Measurements from ENCODE around the gene CPEB2.

CPEB2 gene

GRCh38 chr4:15020502-15021286, 18.4 kb downstream of the CPEB2 start:
- no peak for TF ChIP-seq POLR2A (IDR thresholded peaks at IDR 0.05; ENCODE audit: low read depth, low read length)
- FAIRE-seq (no peak), DNase-seq (ENCODE audit: insufficient read length, low spot score) (no peak)

GRCh38 chr4:15021311-15021710, 19.0 kb downstream of the CPEB2 start:
- DNase-seq (ENCODE audit: insufficient read length, low spot score) (no peak), FAIRE-seq (no peak)
- no peak for TF ChIP-seq POLR2A (IDR thresholded peaks at IDR 0.05; ENCODE audit: low read depth, low read length)

- FAIRE-seq (no peak), DNase-seq (ENCODE audit: insufficient read length, low spot score) (no peak)
- no peak for TF ChIP-seq POLR2A (IDR thresholded peaks at IDR 0.05; ENCODE audit: low read depth, low read length)
Observed at GRCh38 chr4:15021946-15022345, 19.7 kb downstream of the CPEB2 start.

GRCh38 chr4:15024386-15024785, 22.1 kb downstream of the CPEB2 start:
- FAIRE-seq (no peak), DNase-seq (ENCODE audit: insufficient read length, low spot score) (no peak)
- no peak for TF ChIP-seq POLR2A (IDR thresholded peaks at IDR 0.05; ENCODE audit: low read depth, low read length)

- TF ChIP-seq POLR2A (IDR thresholded peaks at IDR 0.05; ENCODE audit: low read depth, low read length) = no peak
- FAIRE-seq = no peak
- no peak for DNase-seq (ENCODE audit: insufficient read length, low spot score)
Observed at GRCh38 chr4:15025693-15026092, 23.4 kb downstream of the CPEB2 start.

- no peak for TF ChIP-seq POLR2A (IDR thresholded peaks at IDR 0.05; ENCODE audit: low read depth, low read length)
- DNase-seq (ENCODE audit: insufficient read length, low spot score) = no peak
- FAIRE-seq = no peak
Observed at GRCh38 chr4:15027921-15028435, 25.7 kb downstream of the CPEB2 start.

- DNase-seq (ENCODE audit: insufficient read length, low spot score) = no peak
- TF ChIP-seq POLR2A (IDR thresholded peaks at IDR 0.05; ENCODE audit: low read depth, low read length) = no peak
- no peak for FAIRE-seq
Observed at GRCh38 chr4:15031197-15031596, 28.9 kb downstream of the CPEB2 start.

- no peak for FAIRE-seq
- TF ChIP-seq POLR2A (IDR thresholded peaks at IDR 0.05; ENCODE audit: low read depth, low read length) = no peak
Observed at GRCh38 chr4:15031993-15032675, 29.9 kb downstream of the CPEB2 start.

GRCh38 chr4:15034071-15034764, 31.9 kb downstream of the CPEB2 start:
- TF ChIP-seq POLR2A (IDR thresholded peaks at IDR 0.05; ENCODE audit: low read depth, low read length) = no peak
- FAIRE-seq (no peak), DNase-seq (ENCODE audit: insufficient read length, low spot score) (no peak)

More at GRCh38 chr4:15031993-15032675, 29.9 kb downstream of the CPEB2 start:
- DNase-seq (ENCODE audit: insufficient read length, low spot score) = no peak

GRCh38 chr4:15035159-15035558, 32.9 kb downstream of the CPEB2 start:
- FAIRE-seq = no peak
- no peak for DNase-seq (ENCODE audit: insufficient read length, low spot score)
- no peak for TF ChIP-seq POLR2A (IDR thresholded peaks at IDR 0.05; ENCODE audit: low read depth, low read length)

GRCh38 chr4:15037923-15038541, 35.8 kb downstream of the CPEB2 start:
- no peak for FAIRE-seq
- no peak for DNase-seq (ENCODE audit: insufficient read length, low spot score)
- TF ChIP-seq POLR2A (IDR thresholded peaks at IDR 0.05; ENCODE audit: low read depth, low read length) = no peak

GRCh38 chr4:15040916-15041463, 38.7 kb downstream of the CPEB2 start:
- TF ChIP-seq POLR2A (IDR thresholded peaks at IDR 0.05; ENCODE audit: low read depth, low read length) = no peak
- DNase-seq (ENCODE audit: insufficient read length, low spot score) = no peak
- no peak for FAIRE-seq

GRCh38 chr4:15042529-15043167, 40.4 kb downstream of the CPEB2 start:
- FAIRE-seq (no peak), DNase-seq (ENCODE audit: insufficient read length, low spot score) (no peak)
- no peak for TF ChIP-seq POLR2A (IDR thresholded peaks at IDR 0.05; ENCODE audit: low read depth, low read length)
